Measurements from ENCODE around the gene DISP2.

Gene DISP2

DNA sequence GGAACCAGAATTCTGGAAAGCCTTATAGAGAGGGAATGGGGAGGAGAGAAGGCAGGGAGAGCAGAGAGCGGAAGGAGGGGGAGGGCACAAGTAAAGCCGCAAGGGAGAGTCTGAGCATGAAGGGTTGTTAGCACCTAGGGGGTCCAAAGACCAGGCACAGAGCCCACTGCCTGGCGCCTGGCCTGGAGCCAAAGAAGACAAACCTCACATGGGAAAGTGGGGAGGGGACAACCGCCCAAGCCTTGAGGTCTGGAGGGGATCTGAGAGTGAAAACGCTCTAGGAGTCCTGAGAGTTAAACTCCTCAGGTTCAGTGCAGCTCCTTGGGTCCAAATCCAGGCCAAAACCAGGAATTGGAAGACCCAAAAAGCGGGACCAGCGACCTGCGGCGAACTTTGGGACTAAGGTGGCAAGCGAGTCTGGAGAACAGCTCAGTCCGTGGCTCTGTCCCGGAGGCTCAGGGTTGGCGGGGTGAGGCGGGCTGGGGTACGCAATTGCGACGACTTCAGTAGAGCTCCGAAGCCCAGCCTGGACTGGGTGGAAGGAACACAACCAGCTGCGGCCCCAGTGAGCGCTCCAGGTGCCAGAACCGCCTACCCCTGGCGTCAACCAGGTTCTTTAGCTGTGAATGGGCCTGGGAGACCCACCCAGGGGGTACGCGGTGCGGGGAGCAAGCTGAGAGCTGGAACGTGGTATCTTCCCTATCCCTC, 35.3 kb upstream of the DISP2 start:
- Histone ChIP-seq H3K9ac (ENCODE audit: low read depth, low read length) (peak overlapping the region; percentile 41; the same call in 1 of the 2 replicates), H3K4me1 (ENCODE audit: insufficient read depth, low read length) (peaks cover 37% of the 10 kb centered on the region), H3K9me3 (ENCODE audit: control insufficient read depth, insufficient read depth, low read length) (no peaks in the 10 kb centered on the region), H3K36me3 (ENCODE audit: insufficient read depth, low read length) (no peaks in the 10 kb centered on the region)

GRCh38 chr15:40323239-40323952, 34.6 kb upstream of the DISP2 start, which contains the start of gene INAFM2:
INAFM2 (plus strand) TSS chr15:40323692; CDS start chr15:40324056, 364 bp downstream.
- Histone ChIP-seq H3K9me3 (ENCODE audit: control insufficient read depth, insufficient read depth, low read length) (no peaks in the 10 kb centered on the region), H3K9ac (ENCODE audit: low read depth, low read length) (peak within 1 kb of the TSS; percentile 68; the same call in 1 of the 2 replicates), H3K36me3 (ENCODE audit: insufficient read depth, low read length) (no peaks in the 10 kb centered on the region), H3K4me1 (ENCODE audit: insufficient read depth, low read length) (peaks cover 44% of the 10 kb centered on the region)

DNA sequence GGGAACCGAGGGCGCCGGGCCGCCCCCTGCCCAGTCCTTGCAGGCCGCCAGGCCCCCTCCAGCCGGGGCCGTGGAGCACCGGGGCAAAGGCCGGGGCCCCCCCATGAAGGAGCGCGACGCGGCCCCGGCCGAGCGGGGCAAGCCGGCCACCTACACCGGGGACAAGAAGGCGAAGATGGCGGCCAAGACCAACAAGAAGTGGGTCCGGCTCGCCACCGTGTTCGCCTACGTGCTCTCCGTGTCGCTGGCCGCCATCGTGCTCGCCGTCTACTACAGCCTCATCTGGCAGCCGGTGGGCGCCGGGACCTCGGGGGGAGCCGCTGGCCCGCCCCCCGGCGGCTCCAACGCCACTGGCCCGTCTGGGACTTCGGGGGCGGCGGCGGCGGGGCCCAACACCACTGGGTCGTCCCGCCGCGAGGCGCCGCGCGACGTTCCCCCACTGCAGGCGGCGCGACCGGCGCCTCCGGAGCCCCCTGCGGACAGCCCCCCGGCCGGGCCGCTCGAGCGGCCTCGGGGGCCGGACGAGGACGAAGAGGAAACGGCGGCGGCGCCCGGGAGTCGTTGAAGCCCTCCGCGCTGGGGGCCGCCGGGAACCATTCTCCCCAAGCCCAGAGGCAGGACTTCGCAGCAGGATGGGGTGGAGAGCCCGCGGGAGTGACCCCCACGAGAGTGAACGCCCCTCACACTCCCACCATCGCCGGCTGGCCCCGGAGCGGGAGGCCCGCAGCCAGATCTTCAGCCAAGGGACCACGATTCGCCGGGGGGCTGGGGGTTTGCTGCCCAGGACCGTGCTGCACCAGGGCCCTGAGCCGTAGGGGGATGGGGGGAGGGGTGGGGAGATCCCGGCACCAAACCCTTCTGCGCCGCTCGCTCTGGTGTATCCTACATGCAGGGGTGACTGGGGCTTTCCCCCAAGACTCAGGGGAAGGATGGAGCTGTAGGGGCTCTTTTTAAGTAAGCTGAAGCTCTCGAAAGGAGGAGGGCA, 33.8 kb upstream of the DISP2 start:
- no peaks in the 10 kb centered on the region for H3K9me3 ChIP-seq (ENCODE audit: control insufficient read depth, insufficient read depth, low read length)
- peaks cover 49% of the 10 kb centered on the region for H3K4me1 ChIP-seq (ENCODE audit: insufficient read depth, low read length)
- H3K9ac ChIP-seq (ENCODE audit: low read depth, low read length) = peak overlapping the region; percentile 68; the same call in 1 of the 2 replicates
- no peaks in the 10 kb centered on the region for H3K36me3 ChIP-seq (ENCODE audit: insufficient read depth, low read length)

DNA sequence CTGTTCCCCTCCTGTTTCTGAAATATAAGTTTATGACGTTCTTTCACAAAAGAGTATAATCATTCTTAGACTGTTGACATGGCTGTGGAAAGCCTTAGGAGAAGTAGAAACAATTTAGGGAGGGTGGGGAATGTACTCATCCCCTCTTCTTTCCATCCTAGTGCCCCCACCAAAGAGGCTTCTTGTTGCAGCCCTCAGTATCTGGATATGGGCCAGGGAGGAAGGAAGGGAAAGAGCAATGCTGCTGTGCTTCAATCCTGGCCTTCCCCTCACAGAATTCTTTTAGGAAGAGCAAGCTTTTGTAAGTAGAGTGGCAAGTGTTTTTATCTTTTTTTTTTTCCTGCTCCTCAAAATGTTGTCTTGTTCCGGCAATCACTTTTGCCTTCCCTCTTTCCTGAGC, 32.8 kb upstream of the DISP2 start:
- H3K4me1 ChIP-seq (ENCODE audit: insufficient read depth, low read length) = peaks cover 49% of the 10 kb centered on the region
- H3K36me3 ChIP-seq (ENCODE audit: insufficient read depth, low read length) = no peaks in the 10 kb centered on the region
- H3K9me3 ChIP-seq (ENCODE audit: control insufficient read depth, insufficient read depth, low read length) = no peaks in the 10 kb centered on the region
- no peak overlapping the region; the same call in 1 of the 2 replicates for H3K9ac ChIP-seq (ENCODE audit: low read depth, low read length)

DNA sequence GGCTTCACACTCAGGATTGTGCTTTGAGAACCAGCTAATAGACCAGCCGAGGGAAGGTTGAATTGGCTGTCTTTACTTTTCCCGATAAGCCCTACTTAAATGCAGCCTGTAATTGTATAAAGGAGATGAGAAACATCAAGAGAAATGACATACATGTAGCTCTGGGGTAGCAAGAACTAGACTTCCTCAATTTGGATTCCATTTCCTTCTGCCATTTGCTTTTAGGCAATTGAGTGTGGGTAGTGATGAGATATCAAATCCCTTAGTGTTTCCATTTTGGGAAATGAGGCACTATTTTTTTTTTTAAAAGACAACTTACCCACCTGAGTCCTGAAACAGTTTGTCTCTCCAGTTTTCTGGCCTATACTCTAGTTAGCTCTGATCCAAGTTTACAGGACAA, 32.3 kb upstream of the DISP2 start:
- peaks cover 44% of the 10 kb centered on the region for H3K4me1 ChIP-seq (ENCODE audit: insufficient read depth, low read length)
- no peaks in the 10 kb centered on the region for H3K9me3 ChIP-seq (ENCODE audit: control insufficient read depth, insufficient read depth, low read length)
- no peak overlapping the region for H3K9ac ChIP-seq (ENCODE audit: low read depth, low read length)
- no peaks in the 10 kb centered on the region for H3K36me3 ChIP-seq (ENCODE audit: insufficient read depth, low read length)

- no peak overlapping the region for H3K9ac ChIP-seq (ENCODE audit: low read depth, low read length)
Measured at GRCh38 chr15:40327457-40327856, 30.6 kb upstream of the DISP2 start.

GRCh38 chr15:40328176-40328575, 29.8 kb upstream of the DISP2 start:
- Histone ChIP-seq H3K9ac (ENCODE audit: low read depth, low read length) (no peak overlapping the region; the same call in 1 of the 2 replicates), H3K36me3 (ENCODE audit: insufficient read depth, low read length) (no peaks in the 10 kb centered on the region; the same call in 1 of the 2 replicates), H3K9me3 (ENCODE audit: control insufficient read depth, insufficient read depth, low read length) (no peaks in the 10 kb centered on the region), H3K4me1 (ENCODE audit: insufficient read depth, low read length) (peaks cover 34% of the 10 kb centered on the region)

More at GRCh38 chr15:40327457-40327856, 30.6 kb upstream of the DISP2 start:
- H3K36me3 ChIP-seq (ENCODE audit: insufficient read depth, low read length) = no peaks in the 10 kb centered on the region; the same call in 1 of the 2 replicates
- H3K9me3 ChIP-seq (ENCODE audit: control insufficient read depth, insufficient read depth, low read length) = no peaks in the 10 kb centered on the region
- peaks cover 35% of the 10 kb centered on the region for H3K4me1 ChIP-seq (ENCODE audit: insufficient read depth, low read length)

DNA sequence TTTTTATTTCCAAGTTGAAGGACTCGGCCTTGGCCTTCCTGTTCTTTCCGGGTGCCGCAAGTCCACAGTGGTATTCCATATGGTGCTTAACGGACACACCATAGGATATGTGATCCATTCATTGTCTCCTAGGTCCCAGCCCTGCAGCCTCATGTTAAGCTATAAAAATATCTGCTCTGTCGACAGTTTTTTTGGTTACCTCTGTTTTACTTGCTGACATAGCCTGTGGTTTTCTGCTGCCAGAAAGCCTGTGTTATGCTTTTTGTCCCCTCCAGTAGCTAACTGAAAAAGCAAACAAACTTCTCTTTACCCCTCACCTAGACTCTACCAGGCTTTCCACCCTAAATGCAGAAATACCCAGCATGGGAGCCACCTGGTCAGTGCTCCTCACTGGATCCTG, 29.3 kb upstream of the DISP2 start:
- Histone ChIP-seq H3K4me1 (ENCODE audit: insufficient read depth, low read length) (peaks cover 34% of the 10 kb centered on the region), H3K36me3 (ENCODE audit: insufficient read depth, low read length) (no peaks in the 10 kb centered on the region; the same call in 1 of the 2 replicates), H3K9me3 (ENCODE audit: control insufficient read depth, insufficient read depth, low read length) (no peaks in the 10 kb centered on the region), H3K9ac (ENCODE audit: low read depth, low read length) (no peak overlapping the region)

DNA sequence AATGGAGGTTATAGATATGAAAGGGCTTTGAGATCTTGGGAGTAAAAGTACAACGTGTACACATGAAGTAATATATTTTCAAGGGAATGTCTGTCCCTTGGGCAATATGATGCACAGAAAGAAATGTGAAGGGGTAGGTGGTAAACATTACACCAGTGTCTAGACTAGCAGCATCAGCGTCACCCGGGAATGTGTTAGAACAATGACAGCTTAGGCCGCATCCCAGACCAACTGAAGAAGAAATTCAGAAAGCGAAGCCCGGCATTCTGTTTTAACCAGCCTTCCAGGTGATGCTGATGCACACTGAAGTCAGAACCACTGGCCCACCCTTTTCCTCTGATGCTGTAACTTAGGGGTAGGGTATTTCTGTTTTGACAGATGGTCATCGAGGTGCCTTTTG, 28.2 kb upstream of the DISP2 start:
- Histone ChIP-seq H3K4me1 (ENCODE audit: insufficient read depth, low read length) (peaks cover 34% of the 10 kb centered on the region), H3K36me3 (ENCODE audit: insufficient read depth, low read length) (no peaks in the 10 kb centered on the region; the same call in 1 of the 2 replicates), H3K9me3 (ENCODE audit: control insufficient read depth, insufficient read depth, low read length) (no peaks in the 10 kb centered on the region), H3K9ac (ENCODE audit: low read depth, low read length) (no peak overlapping the region)

DNA sequence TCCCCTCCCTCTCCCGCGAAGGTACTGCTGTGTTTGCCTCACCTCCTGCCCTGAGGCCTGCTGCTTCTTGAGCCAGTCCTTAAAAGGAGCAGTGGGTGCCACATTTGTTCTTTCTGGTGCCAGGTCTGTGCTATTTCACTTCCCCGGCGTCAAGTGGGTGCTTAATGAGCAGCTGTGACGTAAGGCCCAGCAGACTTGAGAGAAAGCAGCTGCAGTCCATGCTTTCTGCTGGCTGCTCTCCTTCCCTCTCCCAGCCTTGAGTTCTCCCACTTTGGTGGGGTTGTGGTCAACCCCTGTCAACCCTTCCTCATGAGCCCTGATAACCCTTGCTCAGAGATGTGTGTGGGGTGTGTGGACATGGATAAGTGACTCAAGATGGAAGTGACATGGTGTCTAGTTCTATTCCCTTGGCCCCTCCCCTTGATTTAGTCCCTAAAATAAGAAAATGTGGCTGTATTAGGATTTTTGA, 27.6 kb upstream of the DISP2 start:
- Histone ChIP-seq H3K36me3 (ENCODE audit: insufficient read depth, low read length) (no peaks in the 10 kb centered on the region; the same call in 1 of the 2 replicates), H3K9me3 (ENCODE audit: control insufficient read depth, insufficient read depth, low read length) (no peaks in the 10 kb centered on the region), H3K9ac (ENCODE audit: low read depth, low read length) (no peak overlapping the region), H3K4me1 (ENCODE audit: insufficient read depth, low read length) (peaks cover 29% of the 10 kb centered on the region)

DNA sequence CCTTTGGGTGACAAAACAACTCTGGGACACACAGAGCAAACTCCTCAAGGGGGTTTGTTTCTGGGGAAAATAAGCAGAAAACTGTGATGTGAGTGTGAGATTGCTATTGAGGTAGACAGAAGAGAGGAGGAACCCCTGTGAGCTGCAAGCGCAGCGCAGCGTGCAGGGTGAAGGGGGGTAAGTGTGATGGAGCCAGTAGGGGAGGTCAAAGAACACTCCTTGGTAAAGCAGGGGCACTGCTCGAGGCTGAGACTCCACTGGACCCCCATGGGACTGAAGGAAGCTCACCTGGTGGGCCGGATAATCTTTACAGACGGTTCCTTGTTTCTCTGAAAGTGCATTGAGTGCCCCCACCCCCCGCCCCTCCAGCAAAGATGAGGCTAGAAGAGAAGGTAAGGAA, 27.0 kb upstream of the DISP2 start:
- H3K4me1 ChIP-seq (ENCODE audit: insufficient read depth, low read length) = peaks cover 27% of the 10 kb centered on the region
- H3K9me3 ChIP-seq (ENCODE audit: control insufficient read depth, insufficient read depth, low read length) = no peaks in the 10 kb centered on the region
- no peaks in the 10 kb centered on the region; the same call in 1 of the 2 replicates for H3K36me3 ChIP-seq (ENCODE audit: insufficient read depth, low read length)
- no peak overlapping the region for H3K9ac ChIP-seq (ENCODE audit: low read depth, low read length)

- Histone ChIP-seq H3K9ac (ENCODE audit: low read depth, low read length) (no peak overlapping the region), H3K36me3 (ENCODE audit: insufficient read depth, low read length) (no peaks in the 10 kb centered on the region; the same call in 1 of the 2 replicates), H3K9me3 (ENCODE audit: control insufficient read depth, insufficient read depth, low read length) (no peaks in the 10 kb centered on the region), H3K4me1 (ENCODE audit: insufficient read depth, low read length) (peaks cover 23% of the 10 kb centered on the region)
Measured at GRCh38 chr15:40331637-40332036, 26.4 kb upstream of the DISP2 start.

DNA sequence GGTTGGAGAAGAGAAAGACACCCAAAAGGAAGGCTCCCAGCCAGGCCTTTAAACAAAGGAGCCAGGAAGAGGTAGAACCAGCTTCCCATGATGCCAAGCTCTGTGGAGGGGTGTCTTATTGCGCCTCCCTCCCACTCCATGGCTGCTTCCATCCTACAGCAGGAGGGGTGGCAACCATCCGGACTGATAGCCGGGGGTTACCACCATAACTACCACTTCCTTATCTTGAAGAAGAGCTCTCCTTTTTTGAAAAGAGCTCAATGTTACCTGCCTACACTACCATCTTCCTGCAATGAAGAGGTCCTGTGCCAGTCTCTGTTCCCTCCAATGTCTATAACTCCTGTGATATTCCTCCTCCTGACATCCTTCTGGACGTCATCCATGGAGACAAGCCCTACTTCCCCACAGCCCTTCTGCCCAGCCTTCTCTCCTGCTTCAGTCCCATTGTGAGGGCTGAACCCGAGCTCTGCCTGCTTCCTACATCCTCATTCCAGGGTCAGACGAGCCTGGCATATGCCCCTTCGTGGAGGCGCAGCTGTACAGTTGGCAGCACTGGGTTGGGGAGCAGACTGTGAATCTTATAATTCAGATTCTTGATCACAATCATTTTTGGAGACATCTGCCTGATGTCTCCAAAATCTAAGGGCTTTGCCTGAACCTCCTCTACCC, 25.8 kb upstream of the DISP2 start:
- peaks cover 17% of the 10 kb centered on the region for H3K4me1 ChIP-seq (ENCODE audit: insufficient read depth, low read length)
- no peak overlapping the region for H3K9ac ChIP-seq (ENCODE audit: low read depth, low read length)
- H3K36me3 ChIP-seq (ENCODE audit: insufficient read depth, low read length) = no peaks in the 10 kb centered on the region; the same call in 1 of the 2 replicates
- no peaks in the 10 kb centered on the region for H3K9me3 ChIP-seq (ENCODE audit: control insufficient read depth, insufficient read depth, low read length)

Data from ES-I3 (cell line).